Ishikawa (cell line): Measurements from ENCODE around the gene POLD1.

Source experiments
- CEBPB ChIP-seq: IDR thresholded peaks from 2 replicates; pipeline ENCODE4 v1.6.1; 2012
- CREB1 ChIP-seq: IDR thresholded peaks from 2 replicates; pipeline ENCODE4 v1.6.1; 2012; ENCODE audit warnings: low read depth
- EGR1 ChIP-seq: IDR thresholded peaks from 2 replicates; pipeline ENCODE4 v1.6.1; 2012
- EP300 ChIP-seq: IDR thresholded peaks from 2 replicates; pipeline ENCODE4 v1.6.1; 2012; ENCODE audit warnings: borderline replicate concordance
- FOXM1 ChIP-seq: IDR thresholded peaks from 2 replicates; pipeline ENCODE4 v1.6.1; 2012; ENCODE audit warnings: low read depth, borderline replicate concordance
- MAX ChIP-seq: IDR thresholded peaks from 2 replicates; pipeline ENCODE4 v1.6.1; 2012
- NFIC ChIP-seq: IDR thresholded peaks from 2 replicates; pipeline ENCODE4 v1.6.1; 2012
- RAD21 ChIP-seq: IDR thresholded peaks from 2 replicates; pipeline ENCODE4 v1.6.1; 2012; ENCODE audit warnings: low read depth
- TAF1 ChIP-seq: IDR thresholded peaks from 2 replicates; pipeline ENCODE4 v1.6.1; 2012; ENCODE audit warnings: low read depth, mild to moderate bottlenecking
- TCF12 ChIP-seq: IDR thresholded peaks from 2 replicates; pipeline ENCODE4 v1.6.1; 2012; ENCODE audit warnings: low read depth
- TEAD4 ChIP-seq: IDR thresholded peaks from 2 replicates; pipeline ENCODE4 v1.6.1; 2012
- USF1 ChIP-seq: IDR thresholded peaks from 2 replicates; pipeline ENCODE4 v1.6.1; 2012
- YY1 ChIP-seq: IDR thresholded peaks from 2 replicates; pipeline ENCODE4 v1.6.1; 2012; ENCODE audit warnings: low read depth
- ZBTB7A ChIP-seq: IDR thresholded peaks from 2 replicates; pipeline ENCODE4 v1.6.1; 2012; ENCODE audit warnings: low read depth
- TF ChIP-seq, protein P1 (sequence below): IDR thresholded peaks from 2 replicates; pipeline ENCODE4 v1.6.1; 2012; ENCODE audit warnings: low read depth, mild to moderate bottlenecking

POLD1 gene

GRCh38 chr19:50387868-50388245 lies 3.7 kb downstream of the POLD1 start:
- TF ChIP-seq EGR1 (no peak), ZBTB7A (no peak), CEBPB (no peak), YY1 (no peak), TCF12 (no peak), RAD21 (no peak)

GRCh38 chr19:50392759-50393158 lies 8.6 kb downstream of the POLD1 start:
- no peak for TF ChIP-seq TEAD4
- no peak for TF ChIP-seq CREB1
- TF ChIP-seq CEBPB, result no peak
- no peak for TF ChIP-seq ZBTB7A
- no peak for TF ChIP-seq TAF1
- no peak for TF ChIP-seq RAD21
- TF ChIP-seq FOXM1, result no peak
- no peak for TF ChIP-seq EP300
- no peak for TF ChIP-seq NFIC
- no peak for TF ChIP-seq YY1
- TF ChIP-seq USF1, result no peak
- TF ChIP-seq TCF12, result no peak
- no peak for TF ChIP-seq MAX
- TF ChIP-seq, protein P1, sequence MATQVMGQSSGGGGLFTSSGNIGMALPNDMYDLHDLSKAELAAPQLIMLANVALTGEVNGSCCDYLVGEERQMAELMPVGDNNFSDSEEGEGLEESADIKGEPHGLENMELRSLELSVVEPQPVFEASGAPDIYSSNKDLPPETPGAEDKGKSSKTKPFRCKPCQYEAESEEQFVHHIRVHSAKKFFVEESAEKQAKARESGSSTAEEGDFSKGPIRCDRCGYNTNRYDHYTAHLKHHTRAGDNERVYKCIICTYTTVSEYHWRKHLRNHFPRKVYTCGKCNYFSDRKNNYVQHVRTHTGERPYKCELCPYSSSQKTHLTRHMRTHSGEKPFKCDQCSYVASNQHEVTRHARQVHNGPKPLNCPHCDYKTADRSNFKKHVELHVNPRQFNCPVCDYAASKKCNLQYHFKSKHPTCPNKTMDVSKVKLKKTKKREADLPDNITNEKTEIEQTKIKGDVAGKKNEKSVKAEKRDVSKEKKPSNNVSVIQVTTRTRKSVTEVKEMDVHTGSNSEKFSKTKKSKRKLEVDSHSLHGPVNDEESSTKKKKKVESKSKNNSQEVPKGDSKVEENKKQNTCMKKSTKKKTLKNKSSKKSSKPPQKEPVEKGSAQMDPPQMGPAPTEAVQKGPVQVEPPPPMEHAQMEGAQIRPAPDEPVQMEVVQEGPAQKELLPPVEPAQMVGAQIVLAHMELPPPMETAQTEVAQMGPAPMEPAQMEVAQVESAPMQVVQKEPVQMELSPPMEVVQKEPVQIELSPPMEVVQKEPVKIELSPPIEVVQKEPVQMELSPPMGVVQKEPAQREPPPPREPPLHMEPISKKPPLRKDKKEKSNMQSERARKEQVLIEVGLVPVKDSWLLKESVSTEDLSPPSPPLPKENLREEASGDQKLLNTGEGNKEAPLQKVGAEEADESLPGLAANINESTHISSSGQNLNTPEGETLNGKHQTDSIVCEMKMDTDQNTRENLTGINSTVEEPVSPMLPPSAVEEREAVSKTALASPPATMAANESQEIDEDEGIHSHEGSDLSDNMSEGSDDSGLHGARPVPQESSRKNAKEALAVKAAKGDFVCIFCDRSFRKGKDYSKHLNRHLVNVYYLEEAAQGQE, result no peak
- TF ChIP-seq EGR1, result no peak

- TF ChIP-seq ZBTB7A (no peak), YY1 (no peak), TAF1 (no peak), MAX (no peak), EP300 (no peak), TCF12 (no peak), CEBPB (no peak), FOXM1 (no peak), EGR1 (no peak), TEAD4 (no peak), RAD21 (no peak), CREB1 (no peak), USF1 (no peak), NFIC (no peak)
- TF ChIP-seq, protein P1, result no peak
Observed at GRCh38 chr19:50393589-50393988, 9.4 kb downstream of the POLD1 start.

DNA sequence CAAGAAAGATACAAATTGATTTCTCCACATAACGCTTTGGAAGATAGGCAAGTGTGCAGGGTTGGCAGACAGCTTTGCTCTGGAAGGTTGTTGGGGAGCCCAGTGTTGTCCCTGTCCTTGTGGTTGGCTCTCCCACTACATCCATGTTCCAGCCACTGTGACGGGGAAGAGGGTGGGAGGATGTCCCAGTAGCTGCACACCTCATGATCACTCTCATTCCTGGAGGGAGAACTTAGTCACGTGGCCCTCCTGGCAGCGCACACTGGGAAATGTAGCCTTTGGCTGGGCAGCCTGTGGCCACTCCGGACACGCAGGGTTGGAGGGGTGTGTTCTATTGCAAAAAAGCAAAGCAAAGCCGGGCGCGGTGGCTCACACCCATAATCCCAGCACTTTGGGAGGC lies 9.9 kb downstream of the POLD1 start:
- TF ChIP-seq, protein P1, result no peak
- TF ChIP-seq TEAD4 (no peak), ZBTB7A (no peak), YY1 (no peak), EP300 (no peak), NFIC (no peak), FOXM1 (no peak), CEBPB (no peak), RAD21 (no peak), TAF1 (no peak)
